Measurements from ENCODE around the gene MEN1. TPM values are rescaled to one million over a fixed set of nuclear protein-coding genes. Genes with fewer than 3 reads are reported as not detected.

Gene MEN1
- total RNA-seq, 1 experiment from 2014 or later: 32.7 TPM

GRCh38 chr11:64838600-64839334, 28.4 kb upstream of the MEN1 start:
- no TSS peak for BruUV-seq (replicated peaks)
- H3K36me3 ChIP-seq (ENCODE audit: control insufficient read depth, insufficient read depth, low read length): peaks cover 9% of the 10 kb centered on the region
- POLR2A ChIA-PET: no interaction called here
- Mint-ChIP-seq H3K4me1 (ENCODE audit: low read depth, unreplicated experiment) (peaks cover 11% of the 10 kb centered on the region), H3K36me3 (ENCODE audit: insufficient read depth, unreplicated experiment) (peaks cover 23% of the 10 kb centered on the region), H3K27ac (ENCODE audit: unreplicated experiment) (no peak overlapping the region), H3K9me3 (ENCODE audit: unreplicated experiment) (no peaks in the 10 kb centered on the region), H3K27me3 (ENCODE audit: insufficient read depth, unreplicated experiment) (no peaks in the 10 kb centered on the region), H3K4me3 (ENCODE audit: unreplicated experiment) (no peak overlapping the region)
- DNase-seq: no peak
- TF ChIP-seq, protein P1, sequence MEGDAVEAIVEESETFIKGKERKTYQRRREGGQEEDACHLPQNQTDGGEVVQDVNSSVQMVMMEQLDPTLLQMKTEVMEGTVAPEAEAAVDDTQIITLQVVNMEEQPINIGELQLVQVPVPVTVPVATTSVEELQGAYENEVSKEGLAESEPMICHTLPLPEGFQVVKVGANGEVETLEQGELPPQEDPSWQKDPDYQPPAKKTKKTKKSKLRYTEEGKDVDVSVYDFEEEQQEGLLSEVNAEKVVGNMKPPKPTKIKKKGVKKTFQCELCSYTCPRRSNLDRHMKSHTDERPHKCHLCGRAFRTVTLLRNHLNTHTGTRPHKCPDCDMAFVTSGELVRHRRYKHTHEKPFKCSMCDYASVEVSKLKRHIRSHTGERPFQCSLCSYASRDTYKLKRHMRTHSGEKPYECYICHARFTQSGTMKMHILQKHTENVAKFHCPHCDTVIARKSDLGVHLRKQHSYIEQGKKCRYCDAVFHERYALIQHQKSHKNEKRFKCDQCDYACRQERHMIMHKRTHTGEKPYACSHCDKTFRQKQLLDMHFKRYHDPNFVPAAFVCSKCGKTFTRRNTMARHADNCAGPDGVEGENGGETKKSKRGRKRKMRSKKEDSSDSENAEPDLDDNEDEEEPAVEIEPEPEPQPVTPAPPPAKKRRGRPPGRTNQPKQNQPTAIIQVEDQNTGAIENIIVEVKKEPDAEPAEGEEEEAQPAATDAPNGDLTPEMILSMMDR (IDR thresholded peaks at IDR 0.05; ENCODE audit: insufficient read depth in 1 of 2, low read depth in 1 of 2, low read length in 1 of 2, severe bottlenecking in 1 of 2, unreplicated experiment in 1 of 2): no peak
- H3K9me3 ChIP-seq: no peaks in the 10 kb centered on the region
- peaks cover 20% of the 10 kb centered on the region for H3K4me1 ChIP-seq
- H3K27me3 ChIP-seq (replicated peaks; ENCODE audit: control insufficient read depth, insufficient read depth, low read length): no peaks in the 10 kb centered on the region
- intact Hi-C loops (cut with micrococcal nuclease; ENCODE audit: unreplicated experiment): no loop called here
- H3K4me3 ChIP-seq (ENCODE audit: low read depth, low read length): no peak overlapping the region
- CTCF ChIA-PET: no interaction called here

DNA sequence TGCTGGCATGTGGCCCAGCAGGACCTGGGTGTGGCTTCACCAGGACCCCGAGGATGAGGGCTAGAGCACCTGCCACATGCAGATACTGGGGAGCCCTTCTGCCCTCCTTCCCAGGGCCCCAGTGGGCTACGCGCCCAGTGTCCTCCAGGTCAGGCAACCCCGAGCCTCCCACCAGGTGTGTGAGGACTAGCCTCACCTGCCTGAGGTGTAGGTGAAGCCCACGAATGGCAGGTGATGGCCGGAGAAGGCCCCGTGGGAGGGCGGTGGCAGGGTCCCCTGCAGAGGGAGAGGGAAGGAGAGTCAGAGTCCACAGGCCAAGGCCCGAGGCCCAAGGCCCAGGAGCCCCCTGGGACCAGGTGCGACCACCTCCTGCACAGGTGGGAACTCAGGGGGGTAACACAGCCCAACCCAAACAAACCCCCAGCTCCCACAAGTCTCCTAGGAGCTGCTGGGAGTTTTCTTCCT, 27.6 kb upstream of the MEN1 start:
- H3K4me3 Mint-ChIP-seq (ENCODE audit: unreplicated experiment): no peak overlapping the region
- TF ChIP-seq, protein P1 (IDR thresholded peaks at IDR 0.05; ENCODE audit: insufficient read depth in 1 of 2, low read depth in 1 of 2, low read length in 1 of 2, severe bottlenecking in 1 of 2, unreplicated experiment in 1 of 2): no peak
- H3K27me3 Mint-ChIP-seq (ENCODE audit: insufficient read depth, unreplicated experiment): no peaks in the 10 kb centered on the region
- Histone ChIP-seq H3K27me3 (replicated peaks; ENCODE audit: control insufficient read depth, insufficient read depth, low read length) (no peaks in the 10 kb centered on the region), H3K36me3 (ENCODE audit: control insufficient read depth, insufficient read depth, low read length) (peaks cover 11% of the 10 kb centered on the region), H3K4me3 (ENCODE audit: low read depth, low read length) (no peak overlapping the region), H3K9me3 (no peaks in the 10 kb centered on the region), H3K4me1 (peaks cover 15% of the 10 kb centered on the region)
- peaks cover 3% of the 10 kb centered on the region for H3K4me1 Mint-ChIP-seq (ENCODE audit: low read depth, unreplicated experiment)
- ChIA-PET POLR2A (no interaction called here), CTCF (no interaction called here)
- no peak for DNase-seq
- intact Hi-C loops (cut with micrococcal nuclease; ENCODE audit: unreplicated experiment): no loop called here
- no peak overlapping the region for H3K27ac Mint-ChIP-seq (ENCODE audit: unreplicated experiment)
- H3K36me3 Mint-ChIP-seq (ENCODE audit: insufficient read depth, unreplicated experiment): peaks cover 23% of the 10 kb centered on the region
- H3K9me3 Mint-ChIP-seq (ENCODE audit: unreplicated experiment): no peaks in the 10 kb centered on the region
- BruUV-seq (replicated peaks): no TSS peak

DNA sequence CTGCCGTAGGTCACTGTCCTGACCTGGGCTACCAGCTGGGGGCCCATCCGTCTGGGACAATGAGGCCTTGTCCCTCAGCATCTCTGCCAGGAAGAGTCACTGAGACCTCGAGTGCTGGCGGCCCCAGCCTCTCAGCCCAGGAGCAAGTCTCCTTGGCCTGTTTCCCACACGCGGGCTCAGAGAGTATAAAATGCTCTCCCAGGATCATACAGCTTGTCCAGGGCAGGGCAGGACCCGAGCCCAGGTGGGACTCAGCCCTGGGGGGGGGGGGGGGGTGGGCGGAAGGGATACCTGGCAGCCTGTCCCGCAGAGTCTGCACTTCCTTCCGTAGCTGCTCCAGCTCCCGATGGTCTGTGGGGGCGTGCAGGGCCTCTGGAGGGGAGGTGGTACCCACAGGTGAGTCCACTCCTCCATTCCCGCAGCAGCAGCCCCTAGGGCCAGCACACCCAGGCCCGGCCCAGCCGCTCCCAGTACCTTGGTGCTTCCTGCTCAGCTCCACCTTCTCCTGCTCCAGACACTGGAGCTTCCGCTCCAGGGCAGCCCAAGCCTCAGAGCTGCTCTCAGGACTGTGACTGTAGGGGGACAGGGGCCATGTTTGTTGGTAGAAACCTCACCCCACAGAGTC, 26.2 kb upstream of the MEN1 start:
- H3K27me3 ChIP-seq (replicated peaks; ENCODE audit: control insufficient read depth, insufficient read depth, low read length): no peaks in the 10 kb centered on the region
- H3K4me3 Mint-ChIP-seq (ENCODE audit: unreplicated experiment): no peak overlapping the region

More for the DNA sequence above, 26.2 kb upstream of the MEN1 start:
- Mint-ChIP-seq H3K36me3 (ENCODE audit: insufficient read depth, unreplicated experiment) (peaks cover 14% of the 10 kb centered on the region), H3K27ac (ENCODE audit: unreplicated experiment) (no peak overlapping the region), H3K9me3 (ENCODE audit: unreplicated experiment) (no peaks in the 10 kb centered on the region), H3K4me1 (ENCODE audit: low read depth, unreplicated experiment) (no peaks in the 10 kb centered on the region), H3K27me3 (ENCODE audit: insufficient read depth, unreplicated experiment) (no peaks in the 10 kb centered on the region)
- Histone ChIP-seq H3K4me1 (peaks cover 1% of the 10 kb centered on the region), H3K9me3 (no peaks in the 10 kb centered on the region), H3K4me3 (ENCODE audit: low read depth, low read length) (no peak overlapping the region), H3K36me3 (ENCODE audit: control insufficient read depth, insufficient read depth, low read length) (peaks cover 11% of the 10 kb centered on the region)
- POLR2A ChIA-PET: no interaction called here
- no peak for DNase-seq
- BruUV-seq (replicated peaks): no TSS peak
- TF ChIP-seq, protein P1 (IDR thresholded peaks at IDR 0.05; ENCODE audit: insufficient read depth in 1 of 2, low read depth in 1 of 2, low read length in 1 of 2, severe bottlenecking in 1 of 2, unreplicated experiment in 1 of 2): no peak
- CTCF ChIA-PET: interaction anchor here (0.6 kb wide), 1 partner anchor 23 kb away, joined by 4 read pairs; no protein-coding TSS in a partner anchor
- intact Hi-C loops (cut with micrococcal nuclease; ENCODE audit: unreplicated experiment): no loop called here

Measured in Caco-2 (cell line).